Keratinocyte (primary cell): ENCODE measurements around the gene BOLA1. TPM values are rescaled to one million over a fixed set of nuclear protein-coding genes. Genes with fewer than 3 reads are reported as not detected.
A peak's percentile ranks its signal among the peaks of the same experiment; 100 is the strongest.
"Not testable (repeated sequence)": the region's sequence is repeated elsewhere in the genome, so short reads cannot be mapped to it uniquely, and the experiment has no call there.

Source experiments
- DNase-seq: peaks from one replicate; pipeline ENCODE4 v3.0.0-alpha.2; 2011; ENCODE audit warnings: low read depth, missing footprints, low spot score
- FAIRE-seq: peaks from 2 replicates; lab custom pipeline; 2011; peaks lifted over from hg19 to GRCh38; lab: Jason Lieb, UNC
- H2AFZ ChIP-seq: 2 replicates; pipeline ENCODE4 v1.6.0; 2012; ENCODE audit warnings: low read length, control low read depth, inconsistent platforms; ENCODE audit not compliant: control insufficient read depth
- H3K27ac ChIP-seq: 2 replicates; pipeline ENCODE4 v1.5.1; 2011; ENCODE audit warnings: low read length; ENCODE audit not compliant: control insufficient read depth, insufficient read depth
- H3K27me3 ChIP-seq: 3 replicates; pipeline ENCODE4 v1.6.0; 2011; ENCODE audit warnings: low read length; ENCODE audit not compliant: control insufficient read depth, insufficient read depth; ENCODE audit errors: extremely low read depth
- H3K36me3 ChIP-seq, 2 experiments: 2 replicates in 1 of 2; 3 replicates in 1 of 2; pipeline ENCODE4 v1.5.1; 2011; ENCODE audit warnings: low read length in 2 of 2, mild to moderate bottlenecking in 1 of 2; ENCODE audit not compliant: control insufficient read depth in 2 of 2, insufficient read depth in 2 of 2; ENCODE audit errors: extremely low read depth in 1 of 2
- H3K4me1 ChIP-seq: 3 replicates; pipeline ENCODE4 v1.5.1; 2011; ENCODE audit warnings: low read length; ENCODE audit not compliant: control insufficient read depth, insufficient read depth; ENCODE audit errors: extremely low read depth
- H3K4me2 ChIP-seq: 3 replicates; pipeline ENCODE4 v1.6.0; 2011; ENCODE audit warnings: low read depth, low read length; ENCODE audit not compliant: control insufficient read depth, insufficient read depth; ENCODE audit errors: extremely low read depth
- H3K4me3 ChIP-seq, 3 experiments: fragments of 200-600 bp in 1 of 3; sonication (generic) in 1 of 3; 2 replicates in 2 of 3; 3 replicates in 1 of 3; pipeline ENCODE4 v1.5.1; 2011 to 2016; ENCODE audit warnings: low read length in 3 of 3, mild to moderate bottlenecking in 3 of 3, control low read depth in 2 of 3, inconsistent platforms in 1 of 3, low read depth in 1 of 3, mixed read lengths in 1 of 3, mixed run types in 1 of 3, moderate library complexity in 1 of 3; ENCODE audit not compliant: control insufficient read depth in 2 of 3, insufficient read depth in 2 of 3; ENCODE audit errors: extremely low read depth in 1 of 3
- H3K79me2 ChIP-seq: 2 replicates; pipeline ENCODE4 v1.6.0; 2012; ENCODE audit warnings: low read length; ENCODE audit not compliant: control insufficient read depth, insufficient read depth
- H3K9ac ChIP-seq: 3 replicates; pipeline ENCODE4 v1.6.0; 2011; ENCODE audit warnings: low read length; ENCODE audit not compliant: control insufficient read depth, insufficient read depth; ENCODE audit errors: extremely low read depth
- H3K9me1 ChIP-seq: 3 replicates; pipeline ENCODE4 v1.6.0; 2011; ENCODE audit warnings: low read length; ENCODE audit not compliant: control insufficient read depth, insufficient read depth; ENCODE audit errors: extremely low read depth
- H3K9me3 ChIP-seq: 2 replicates; pipeline ENCODE4 v1.5.1; 2012; ENCODE audit warnings: low read depth, low read length; ENCODE audit not compliant: control insufficient read depth
- H4K20me1 ChIP-seq: 3 replicates; pipeline ENCODE4 v1.6.0; 2011; ENCODE audit warnings: low read length; ENCODE audit not compliant: control insufficient read depth, insufficient read depth; ENCODE audit errors: extremely low read depth
- CTCF ChIP-seq, 3 experiments: IDR thresholded peaks in 1 of 3; conservative IDR thresholded peaks in 1 of 3; optimal IDR thresholded peaks in 1 of 3; 2 replicates in 2 of 3; 3 replicates in 1 of 3; pipeline versions ENCODE3 to v1.5.1; 2011; ENCODE audit warnings: low read length in 3 of 3, mild to moderate bottlenecking in 3 of 3, moderate library complexity in 2 of 3, control low read depth in 1 of 3, inconsistent platforms in 1 of 3; ENCODE audit not compliant: insufficient read depth in 2 of 3; ENCODE audit errors: extremely low read depth in 1 of 3
- EZH2 ChIP-seq: IDR thresholded peaks from one replicate; pipeline ENCODE4 v1.6.1; 2012; ENCODE audit warnings: inconsistent platforms, mild to moderate bottlenecking, low read length, moderate library complexity
- dilution Hi-C: fragments of 300-500 bp; cut with MboI; formaldehyde crosslinking; loops from one replicate; pipeline ENCODE4 v1.7.0; 2020; ENCODE audit warnings: low sequenced_read_pairs; ENCODE audit not compliant: extremely low pct_ligation_motif_present
- polyA plus RNA-seq, 5 experiments: library from polyadenylated mRNA; depleted of rRNA in 3 of 5; stranded (reverse) in 3 of 5; stranded (forward) in 1 of 5; unstranded in 1 of 5; fragments of >200 nt; gene quantifications; 1 replicate in 1 of 5; 2 replicates in 3 of 5; 3 replicates in 1 of 5; pipeline versions ENCODE4 v1.2.1 to v1.2.3, GENCODE V29; 2011 to 2012; ENCODE audit warnings: missing spikeins in 2 of 5, low read depth in 1 of 5, low replicate concordance in 1 of 5

The BOLA1 gene
- polyA plus RNA-seq, 1 donor (not counting 4 experiments of a cell fraction or from before 2014, with no cell fraction given) = 13.8 TPM

- no peak for DNase-seq
- H3K9me3 ChIP-seq = no peaks in the 10 kb centered on the region
- H3K36me3 ChIP-seq = no peaks in the 10 kb centered on the region
- H3K9me1 ChIP-seq = no peaks in the 10 kb centered on the region
- no peak overlapping the region for H2AFZ ChIP-seq
- dilution Hi-C loops = no loop called here
- TF ChIP-seq EZH2 (no peak), CTCF (optimal IDR thresholded peaks at IDR 0.05 in 1 of 3, IDR thresholded peaks at IDR 0.05 in 1 of 3, conservative IDR thresholded peaks at IDR 0.05 in 1 of 3; ENCODE audit: extremely low read depth in 1 of 3, insufficient read depth in 2 of 3, low read length in 3 of 3) (no peak)
- no peaks in the 10 kb centered on the region for H4K20me1 ChIP-seq
- no peaks in the 10 kb centered on the region for H3K79me2 ChIP-seq
- H3K27me3 ChIP-seq = no peaks in the 10 kb centered on the region
- peak overlapping the region; percentile 53 to 89 (median 87) for H3K4me3 ChIP-seq
- peak overlapping the region; percentile 92 for H3K9ac ChIP-seq
- no peak for FAIRE-seq
- peak overlapping the region; percentile 100 for H3K4me2 ChIP-seq
- H3K4me1 ChIP-seq = peaks cover 20% of the 10 kb centered on the region
- H3K27ac ChIP-seq = peak overlapping the region; percentile 98
Measured at GRCh38 chr1:149884433-149885338, 14.7 kb upstream of the BOLA1 start.

GRCh38 chr1:149885339-149886120 is 13.8 kb upstream of the BOLA1 start:
- no peaks in the 10 kb centered on the region for H3K36me3 ChIP-seq
- H3K27me3 ChIP-seq = no peaks in the 10 kb centered on the region
- peak overlapping the region; percentile 100 for H3K4me2 ChIP-seq
- H2AFZ ChIP-seq = no peak overlapping the region
- no peaks in the 10 kb centered on the region for H3K79me2 ChIP-seq
- H3K4me3 ChIP-seq = peak overlapping the region; percentile 53 to 89 (median 87)
- H3K27ac ChIP-seq = peak overlapping the region; percentile 98
- peaks cover 20% of the 10 kb centered on the region for H3K4me1 ChIP-seq
- H4K20me1 ChIP-seq = no peaks in the 10 kb centered on the region
- H3K9ac ChIP-seq = peak overlapping the region; percentile 92
- dilution Hi-C loops = no loop called here
- FAIRE-seq = no peak
- TF ChIP-seq CTCF (optimal IDR thresholded peaks at IDR 0.05 in 1 of 3, IDR thresholded peaks at IDR 0.05 in 1 of 3, conservative IDR thresholded peaks at IDR 0.05 in 1 of 3; ENCODE audit: extremely low read depth in 1 of 3, insufficient read depth in 2 of 3, low read length in 3 of 3) (no peak), EZH2 (no peak)
- no peak for DNase-seq
- no peaks in the 10 kb centered on the region for H3K9me3 ChIP-seq
- H3K9me1 ChIP-seq = no peaks in the 10 kb centered on the region

- peak overlapping the region; percentile 100 for H3K4me2 ChIP-seq
- H2AFZ ChIP-seq, H3K9me1 ChIP-seq, H3K27me3 ChIP-seq, H3K79me2 ChIP-seq, H3K36me3 ChIP-seq, DNase-seq, H3K9me3 ChIP-seq, dilution Hi-C loops, H4K20me1 ChIP-seq, FAIRE-seq: not testable (repeated sequence)
- peak overlapping the region; percentile 98 for H3K27ac ChIP-seq
- peak overlapping the region; percentile 53 to 89 (median 87) for H3K4me3 ChIP-seq
- peaks cover 20% of the 10 kb centered on the region for H3K4me1 ChIP-seq
- peak overlapping the region; percentile 92 for H3K9ac ChIP-seq
Measured at GRCh38 chr1:149886121-149886395, 13.3 kb upstream of the BOLA1 start.
